ENCODE results near the gene NID2. TPM values are rescaled to one million over a fixed set of nuclear protein-coding genes. Genes with fewer than 3 reads are reported as not detected.
A peak's percentile ranks its signal among the peaks of the same experiment; 100 is the strongest.

NID2 gene
- total RNA-seq, 1 donor from 2014 or later = 35.2 TPM

DNA sequence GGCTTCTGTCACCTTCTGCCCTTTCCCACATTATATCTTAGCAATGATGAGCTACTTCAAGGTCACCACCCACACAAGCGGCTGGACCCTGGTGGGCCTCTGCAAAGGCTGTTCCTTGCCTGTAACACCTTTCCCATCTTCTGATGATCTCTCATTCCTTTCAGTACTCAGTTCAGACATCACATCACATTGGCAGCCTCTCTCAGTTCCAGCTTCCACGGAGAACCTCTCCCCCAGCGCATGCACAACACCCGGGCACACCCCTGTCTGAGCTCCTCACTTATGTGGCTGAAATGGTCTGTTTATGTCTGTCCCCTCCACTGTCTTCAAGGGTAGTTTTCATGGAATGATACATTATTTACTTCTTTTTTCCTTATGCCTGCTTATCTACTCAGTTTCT is 6.5 kb upstream of the NID2 start:
- TF ChIP-seq, protein P1, sequence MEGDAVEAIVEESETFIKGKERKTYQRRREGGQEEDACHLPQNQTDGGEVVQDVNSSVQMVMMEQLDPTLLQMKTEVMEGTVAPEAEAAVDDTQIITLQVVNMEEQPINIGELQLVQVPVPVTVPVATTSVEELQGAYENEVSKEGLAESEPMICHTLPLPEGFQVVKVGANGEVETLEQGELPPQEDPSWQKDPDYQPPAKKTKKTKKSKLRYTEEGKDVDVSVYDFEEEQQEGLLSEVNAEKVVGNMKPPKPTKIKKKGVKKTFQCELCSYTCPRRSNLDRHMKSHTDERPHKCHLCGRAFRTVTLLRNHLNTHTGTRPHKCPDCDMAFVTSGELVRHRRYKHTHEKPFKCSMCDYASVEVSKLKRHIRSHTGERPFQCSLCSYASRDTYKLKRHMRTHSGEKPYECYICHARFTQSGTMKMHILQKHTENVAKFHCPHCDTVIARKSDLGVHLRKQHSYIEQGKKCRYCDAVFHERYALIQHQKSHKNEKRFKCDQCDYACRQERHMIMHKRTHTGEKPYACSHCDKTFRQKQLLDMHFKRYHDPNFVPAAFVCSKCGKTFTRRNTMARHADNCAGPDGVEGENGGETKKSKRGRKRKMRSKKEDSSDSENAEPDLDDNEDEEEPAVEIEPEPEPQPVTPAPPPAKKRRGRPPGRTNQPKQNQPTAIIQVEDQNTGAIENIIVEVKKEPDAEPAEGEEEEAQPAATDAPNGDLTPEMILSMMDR (IDR thresholded peaks at IDR 0.05; ENCODE audit: borderline replicate concordance) = no peak
- Histone ChIP-seq H3K36me3 (no peaks in the 10 kb centered on the region), H3K27me3 (ENCODE audit: low read depth) (no peaks in the 10 kb centered on the region), H3K27ac (replicated peaks) (no peak overlapping the region), H3K9me3 (replicated peaks) (no peaks in the 10 kb centered on the region), H3K4me3 (no peak overlapping the region), H3K4me1 (peaks cover 67% of the 10 kb centered on the region)
- no peak for DNase-seq
- intact Hi-C loops (cut with micrococcal nuclease) = no loop called here

DNA sequence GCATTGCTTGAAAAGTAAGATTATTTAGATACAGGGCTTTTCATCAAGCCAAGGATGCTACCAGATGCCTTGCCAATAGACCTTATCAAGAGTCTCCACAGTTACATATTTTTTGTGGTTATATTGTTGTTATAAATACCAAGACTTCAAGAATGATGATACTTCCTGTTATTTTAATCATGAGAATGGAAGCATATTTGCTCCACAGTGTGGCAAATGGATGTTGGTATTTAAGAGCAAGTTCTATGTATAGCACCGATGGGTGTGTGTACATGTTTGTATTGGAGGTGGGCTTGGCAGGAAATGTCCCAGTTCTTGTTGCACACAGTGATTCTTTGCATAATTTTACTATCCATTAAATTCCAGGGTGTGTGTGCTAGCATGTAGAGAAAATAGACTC is 4.4 kb upstream of the NID2 start:
- intact Hi-C loops (cut with micrococcal nuclease) = no loop called here
- no peak for DNase-seq
- H3K27ac ChIP-seq (replicated peaks) = peak overlapping the region; percentile 17
- peaks cover 66% of the 10 kb centered on the region for H3K4me1 ChIP-seq
- TF ChIP-seq, protein P1 (IDR thresholded peaks at IDR 0.05; ENCODE audit: borderline replicate concordance) = no peak
- no peaks in the 10 kb centered on the region for H3K27me3 ChIP-seq (ENCODE audit: low read depth)
- no peaks in the 10 kb centered on the region for H3K36me3 ChIP-seq
- no peak overlapping the region for H3K4me3 ChIP-seq
- no peaks in the 10 kb centered on the region for H3K9me3 ChIP-seq (replicated peaks)

GRCh38 chr14:52072266-52072780 is 3.5 kb upstream of the NID2 start:
- Histone ChIP-seq H3K4me1 (peaks cover 67% of the 10 kb centered on the region), H3K4me3 (no peak overlapping the region), H3K27ac (replicated peaks) (peak overlapping the region; percentile 17), H3K36me3 (no peaks in the 10 kb centered on the region), H3K27me3 (ENCODE audit: low read depth) (no peaks in the 10 kb centered on the region), H3K9me3 (replicated peaks) (no peaks in the 10 kb centered on the region)
- TF ChIP-seq, protein P1 (IDR thresholded peaks at IDR 0.05; ENCODE audit: borderline replicate concordance) = no peak
- intact Hi-C loops (cut with micrococcal nuclease) = no loop called here
- no peak for DNase-seq

GRCh38 chr14:52071675-52072074 is 2.8 kb upstream of the NID2 start:
- Histone ChIP-seq H3K27ac (replicated peaks) (no peak overlapping the region), H3K4me3 (no peak overlapping the region), H3K27me3 (ENCODE audit: low read depth) (no peaks in the 10 kb centered on the region), H3K9me3 (replicated peaks) (no peaks in the 10 kb centered on the region), H3K4me1 (peaks cover 67% of the 10 kb centered on the region), H3K36me3 (no peaks in the 10 kb centered on the region)
- intact Hi-C loops (cut with micrococcal nuclease) = no loop called here
- DNase-seq = no peak
- TF ChIP-seq, protein P1 (IDR thresholded peaks at IDR 0.05; ENCODE audit: borderline replicate concordance) = peak; percentile 49

DNA sequence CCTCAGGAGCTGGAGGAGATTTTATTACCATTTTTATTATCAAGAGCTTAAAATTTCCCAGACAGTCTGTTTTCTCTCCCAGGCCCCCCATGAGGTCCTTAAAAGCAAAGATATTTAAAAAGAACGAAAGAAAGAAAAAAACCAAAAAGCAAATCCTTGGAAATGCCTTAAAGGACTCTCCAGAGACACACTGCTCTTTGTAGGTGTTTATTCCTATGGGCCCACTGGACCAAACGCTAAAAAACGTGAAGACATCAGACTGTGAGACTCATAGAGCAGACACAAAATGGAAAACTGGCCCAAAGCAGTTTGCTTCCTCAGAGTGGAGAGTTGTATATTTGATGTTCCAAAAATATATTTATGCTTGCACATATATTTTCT is 1.2 kb upstream of the NID2 start:
- intact Hi-C loops (cut with micrococcal nuclease) = no loop called here
- peaks cover 68% of the 10 kb centered on the region for H3K4me1 ChIP-seq
- TF ChIP-seq, protein P1 (IDR thresholded peaks at IDR 0.05; ENCODE audit: borderline replicate concordance) = no peak
- H3K4me3 ChIP-seq = peak overlapping the region; percentile 84
- no peak for DNase-seq
- H3K36me3 ChIP-seq = no peaks in the 10 kb centered on the region
- peak overlapping the region; percentile 92 for H3K27ac ChIP-seq (replicated peaks)
- H3K9me3 ChIP-seq (replicated peaks) = no peaks in the 10 kb centered on the region
- H3K27me3 ChIP-seq (ENCODE audit: low read depth) = no peaks in the 10 kb centered on the region
